ENCODE data around the gene ZNF311.

ZNF311 gene

DNA sequence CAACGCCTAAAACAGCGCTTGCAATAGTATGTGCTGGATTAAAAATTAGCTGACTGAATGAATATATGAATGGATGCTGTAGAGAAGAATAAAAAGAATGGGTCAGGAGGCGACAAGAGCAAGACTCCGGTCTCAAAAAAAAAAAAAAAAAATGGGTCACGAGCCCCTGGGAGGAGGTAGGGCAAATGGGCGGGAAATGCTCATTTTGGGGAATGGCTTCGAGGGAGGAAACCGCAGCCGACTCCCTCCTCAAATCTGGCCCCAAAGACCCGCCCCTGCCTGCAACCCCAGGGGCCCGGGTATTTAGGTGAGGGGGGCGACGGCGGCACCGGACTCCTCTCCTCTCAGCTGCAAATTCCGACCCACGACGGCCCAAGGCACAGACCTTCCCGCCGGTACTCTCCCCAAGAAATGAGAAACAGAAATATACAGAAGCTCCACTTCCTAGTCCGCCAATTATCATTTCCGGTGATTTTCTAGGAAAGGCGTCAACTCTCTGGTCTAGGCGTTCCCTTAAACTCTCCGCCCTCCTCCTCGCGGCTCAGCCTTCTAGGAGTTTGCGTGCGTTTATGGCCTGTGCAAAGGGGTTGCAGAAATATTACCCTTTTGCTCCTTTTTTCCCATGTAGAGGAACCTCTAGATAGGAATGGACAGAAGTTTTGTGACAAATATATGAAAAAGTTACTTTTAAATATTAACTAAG, at the start of gene ZNF311:
ZNF311 (minus strand) TSS at position 133 of the 703 bp plus-strand sequence. CDS start 1,361 bp downstream, outside the sequence.
- peak; percentile 78 for ATAC-seq

DNA sequence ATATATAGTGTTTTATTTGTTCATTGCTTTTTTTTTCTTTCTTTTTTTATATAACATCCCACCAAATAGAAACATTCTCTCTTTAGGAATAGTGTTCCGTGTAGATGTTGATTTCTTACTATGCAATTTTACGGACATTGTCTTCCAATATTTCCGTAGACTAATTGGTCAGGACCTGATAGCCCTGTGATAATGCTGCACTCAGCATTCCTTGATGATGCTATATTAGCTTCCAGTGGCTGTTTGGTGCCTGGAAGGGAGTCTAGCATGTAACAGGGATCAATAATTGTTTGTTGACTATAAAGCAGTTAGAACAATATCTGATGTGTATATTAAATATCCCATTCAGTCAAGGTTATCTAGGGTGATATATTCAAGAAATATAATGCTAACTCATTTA, 46.6 kb upstream of the ZNF311 start:
- no peak for ATAC-seq

DNA sequence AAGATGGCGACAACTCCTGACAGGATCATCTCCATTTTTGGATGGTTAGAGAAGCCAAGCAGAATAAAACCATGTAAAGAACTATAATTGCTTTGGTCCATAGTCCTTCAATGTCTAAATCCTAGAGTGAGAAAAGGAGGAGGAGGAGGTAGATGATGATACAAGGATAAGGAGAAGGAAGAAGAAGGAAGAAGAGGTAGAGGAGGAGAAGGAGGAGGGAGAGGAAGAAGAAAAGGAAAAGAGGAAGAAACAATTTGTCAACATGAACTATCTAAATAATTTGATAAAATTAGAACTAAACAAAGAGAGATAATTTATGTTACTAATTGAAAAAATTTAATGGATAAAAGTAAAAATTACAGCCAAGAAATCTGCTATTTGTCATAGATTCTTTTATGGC, 40.0 kb upstream of the ZNF311 start, which contains the start of gene OR2W1:
OR2W1 (minus strand) TSS at position 101 of the 400 bp plus-strand sequence; CDS start at position 101, 0 bp downstream.
- no peak for ATAC-seq

DNA sequence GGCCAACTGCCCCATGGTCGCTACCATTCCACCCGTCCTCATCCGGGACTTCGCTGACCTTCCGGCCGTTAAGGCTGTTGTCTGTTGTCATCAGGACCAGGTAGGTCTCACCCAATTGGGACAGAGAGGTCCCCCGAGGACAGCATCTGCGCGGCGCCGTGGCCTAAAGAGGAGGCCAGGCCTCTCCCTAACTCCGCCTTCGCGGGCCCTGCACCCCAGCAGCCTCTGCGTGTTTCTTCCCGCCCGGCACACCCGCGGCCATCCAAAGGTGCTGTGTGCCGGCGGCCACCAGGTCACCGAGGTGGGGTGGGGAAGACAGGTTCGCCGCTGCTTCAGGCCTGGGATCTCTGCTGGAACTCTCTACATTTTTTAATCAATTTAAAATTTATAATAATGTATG, 30.8 kb upstream of the ZNF311 start:
- no peak for ATAC-seq

DNA sequence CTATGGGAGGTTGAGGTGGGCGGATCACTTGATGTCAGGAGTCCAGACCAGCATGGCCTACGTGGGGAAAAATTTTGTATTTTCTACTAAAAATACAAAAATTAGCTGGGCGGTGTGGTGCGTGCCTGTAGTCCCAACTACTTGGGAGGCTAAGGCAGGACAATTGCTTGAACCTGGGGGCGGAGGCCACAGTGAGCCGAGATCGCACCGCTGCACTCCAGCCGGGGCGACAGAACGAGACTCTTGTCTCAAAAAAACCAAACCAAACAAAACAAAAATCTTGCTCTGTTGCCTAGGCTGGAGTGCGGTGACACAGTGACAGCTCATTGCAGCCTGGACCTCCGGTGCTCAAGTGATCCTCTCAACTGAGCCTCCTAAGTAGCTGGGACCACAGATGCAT, 23.7 kb upstream of the ZNF311 start:
- no peak for ATAC-seq

DNA sequence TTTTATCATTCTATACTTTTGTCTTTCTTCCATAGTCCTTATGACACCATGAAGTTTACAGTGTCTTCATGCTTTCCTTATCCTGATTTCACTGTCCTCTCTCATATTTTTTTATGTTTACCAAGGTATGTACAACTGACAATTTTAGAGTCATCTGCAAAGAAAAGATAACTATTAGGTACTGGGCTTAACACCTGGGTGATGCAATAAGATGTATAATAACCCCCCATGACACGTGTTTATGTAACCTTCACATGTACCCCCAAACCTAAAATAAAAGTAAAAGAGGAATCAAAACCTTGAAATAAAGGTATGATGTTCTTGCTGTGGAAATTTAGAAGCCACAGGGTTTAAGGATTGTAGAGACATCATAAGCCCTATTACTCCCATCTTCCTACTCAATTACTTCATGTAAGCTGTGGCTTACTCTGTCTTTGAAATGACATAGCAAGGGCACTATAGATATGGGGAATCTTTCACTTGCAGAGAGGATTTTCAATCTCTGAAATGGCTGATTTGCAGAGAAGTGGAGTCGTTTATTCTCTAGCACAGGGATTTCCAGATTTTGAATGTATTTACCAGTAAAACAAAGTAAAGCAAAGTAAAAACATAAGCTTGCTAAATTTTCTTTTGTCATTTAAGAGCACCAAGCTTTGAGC, 20.9 kb upstream of the ZNF311 start:
- ATAC-seq, result no peak

DNA sequence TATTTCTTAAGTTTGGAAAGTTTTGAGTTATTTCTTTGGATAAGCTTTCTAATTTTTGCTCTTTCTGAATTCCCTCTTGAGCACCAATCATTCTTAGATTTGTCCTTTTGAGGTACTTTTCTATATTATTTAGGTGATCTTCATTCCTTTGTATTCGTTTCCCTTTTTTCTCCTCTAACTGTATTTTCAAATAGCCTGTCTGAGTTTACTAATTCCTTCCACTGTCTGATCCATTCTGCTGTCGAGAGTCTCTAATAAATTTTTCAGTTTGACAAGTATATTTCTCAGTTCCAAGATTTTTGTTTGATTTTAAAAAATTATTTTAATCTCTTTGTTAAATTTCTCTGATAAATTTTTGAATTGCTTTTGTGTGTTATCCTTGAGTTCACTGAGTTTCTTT, 16.3 kb upstream of the ZNF311 start:
- no peak for ATAC-seq

DNA sequence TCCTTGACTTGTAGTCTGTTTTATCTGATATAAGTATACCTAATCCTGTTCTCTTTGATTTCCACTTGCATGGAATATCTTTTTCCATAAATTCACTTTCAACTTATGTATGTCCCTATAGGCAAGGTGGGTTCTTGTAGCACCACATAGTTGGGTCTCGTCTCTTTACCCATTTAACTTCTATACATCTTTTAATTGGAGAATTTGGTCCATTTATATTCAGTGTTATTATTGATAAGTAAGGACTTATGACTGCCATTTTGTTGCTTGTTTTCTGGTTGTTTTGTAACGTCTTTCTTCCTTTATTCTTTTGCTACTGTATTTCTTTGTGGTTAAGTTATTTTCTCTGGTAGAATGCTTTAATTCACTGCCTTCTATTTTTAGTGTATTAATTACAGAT, 14.5 kb upstream of the ZNF311 start:
- ATAC-seq, result no peak

DNA sequence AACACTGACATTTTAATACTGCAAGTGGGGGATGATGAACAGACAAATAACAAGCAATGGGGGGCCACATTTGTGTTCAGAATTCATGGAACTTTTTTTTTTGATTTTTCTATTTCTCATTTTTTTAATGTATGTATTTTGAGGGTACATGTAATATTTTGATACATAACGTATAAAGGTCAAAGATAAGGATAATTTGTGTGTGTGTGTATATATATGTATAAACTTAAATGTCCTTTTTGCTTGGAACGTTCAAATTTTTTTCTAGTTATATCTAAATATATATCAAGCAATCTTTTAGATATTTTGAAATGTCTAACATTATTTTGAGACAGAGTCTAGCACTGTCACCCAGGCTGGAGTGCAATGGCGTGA, 12.3 kb upstream of the ZNF311 start:
- no peak for ATAC-seq

DNA sequence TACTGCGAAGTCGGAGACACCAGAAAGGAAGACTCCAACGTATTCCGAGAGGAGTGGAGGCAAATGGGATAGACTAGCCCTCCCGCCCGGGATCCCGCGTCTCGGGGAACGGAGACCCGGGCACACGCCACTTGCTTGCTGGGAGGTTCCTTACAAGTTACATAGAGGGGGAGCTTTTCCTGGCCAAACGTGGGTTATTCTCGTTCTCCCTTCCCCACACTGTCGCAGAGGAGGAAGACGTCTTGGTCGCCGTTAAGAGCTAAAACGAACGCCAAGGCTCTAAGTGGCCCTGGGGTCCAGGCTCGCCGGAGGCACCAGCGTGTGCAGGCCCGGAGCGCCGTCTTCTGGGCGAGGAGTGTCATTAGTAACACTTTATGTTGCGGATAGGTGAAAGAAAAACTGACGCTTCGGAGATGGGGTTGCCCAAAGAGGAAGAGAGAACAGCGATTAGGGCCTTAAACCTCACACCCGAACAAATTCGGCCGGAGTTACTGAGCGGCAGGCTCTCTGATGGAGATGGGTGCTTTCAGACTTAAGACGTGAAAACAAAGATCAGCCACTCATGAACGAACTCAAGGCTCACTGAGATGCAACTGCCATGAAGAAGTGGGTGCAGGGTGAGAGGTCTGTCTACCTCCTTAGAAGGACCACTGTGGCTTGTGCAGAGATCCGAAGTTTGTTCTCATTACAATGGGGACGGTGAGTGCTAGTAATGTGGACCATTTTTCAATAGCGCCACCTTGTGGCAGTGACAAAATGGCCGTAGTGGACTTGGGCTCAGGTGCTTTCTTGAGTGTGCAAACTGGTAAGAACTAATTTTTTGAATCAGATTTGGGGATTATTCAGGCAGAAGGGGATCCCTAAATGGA, 11.7 kb upstream of the ZNF311 start:
- ATAC-seq, result peak; percentile 85 to 87

DNA sequence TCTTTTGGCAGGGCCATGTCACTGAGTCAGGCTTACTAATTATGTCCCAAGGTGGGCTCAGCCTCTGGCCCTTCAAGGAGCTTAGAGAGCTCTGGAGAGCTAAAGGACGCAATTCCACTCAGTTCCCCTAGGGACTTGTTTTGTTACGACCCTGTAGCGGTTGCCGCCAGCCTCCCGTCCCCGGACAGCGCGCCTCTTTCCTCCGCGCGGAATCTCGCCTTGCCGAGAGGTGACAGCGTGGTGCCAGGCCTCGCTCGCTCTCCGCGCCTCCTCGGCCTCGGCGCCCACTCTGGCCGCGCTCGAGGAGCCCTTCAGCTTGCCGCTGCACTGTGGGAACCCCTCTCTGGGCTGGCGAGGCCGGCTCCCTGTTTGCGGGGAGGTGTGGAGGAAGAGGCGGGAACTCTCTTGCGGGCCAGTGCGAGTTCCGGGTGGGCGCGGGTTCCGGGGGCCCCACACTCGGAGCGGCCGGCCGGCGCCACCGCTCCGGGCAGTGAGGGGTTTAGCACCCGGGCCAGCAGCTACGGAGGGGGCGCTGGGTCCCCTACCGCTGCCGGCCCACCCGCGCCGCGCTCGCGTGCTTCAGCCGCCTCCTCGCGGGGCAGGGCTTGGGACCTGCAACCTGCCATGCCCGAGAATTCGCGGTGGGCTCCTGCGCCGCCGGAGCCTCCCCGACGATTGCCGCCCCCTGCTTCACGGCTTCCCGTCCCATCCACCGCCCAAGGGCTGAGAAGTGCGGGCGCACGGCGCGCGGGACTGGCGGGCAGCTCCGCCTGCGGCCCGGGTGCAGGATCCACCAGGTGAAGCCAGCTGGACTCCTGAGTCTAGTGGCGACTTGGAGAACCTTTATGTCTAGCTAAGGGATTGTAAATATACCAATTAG, 9.9 kb upstream of the ZNF311 start:
- no peak for ATAC-seq

DNA sequence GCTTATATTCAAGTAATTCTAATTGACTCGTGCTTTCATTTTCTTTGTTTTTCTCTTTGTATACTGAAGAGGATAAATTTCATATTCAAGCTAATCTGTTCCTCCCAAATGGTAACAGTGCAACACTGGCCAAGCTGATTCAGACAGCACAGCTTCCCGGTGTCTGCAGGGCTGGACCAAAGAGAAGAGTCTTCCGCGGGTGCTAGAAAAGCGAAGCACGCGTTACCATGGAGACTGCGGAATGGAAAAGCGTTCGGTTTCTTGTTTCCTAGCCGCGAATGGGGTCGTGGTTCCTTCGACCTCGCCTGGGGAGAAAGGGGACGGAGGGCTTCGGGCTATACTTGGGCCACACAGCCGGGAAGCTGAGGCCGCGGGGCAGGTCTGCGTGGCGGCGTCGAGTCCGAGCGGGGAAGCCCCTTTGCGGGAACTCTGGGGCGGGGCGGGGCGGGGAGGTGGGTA, 6.2 kb upstream of the ZNF311 start:
- peak in 1 of 2 donors; percentile 20 for ATAC-seq

DNA sequence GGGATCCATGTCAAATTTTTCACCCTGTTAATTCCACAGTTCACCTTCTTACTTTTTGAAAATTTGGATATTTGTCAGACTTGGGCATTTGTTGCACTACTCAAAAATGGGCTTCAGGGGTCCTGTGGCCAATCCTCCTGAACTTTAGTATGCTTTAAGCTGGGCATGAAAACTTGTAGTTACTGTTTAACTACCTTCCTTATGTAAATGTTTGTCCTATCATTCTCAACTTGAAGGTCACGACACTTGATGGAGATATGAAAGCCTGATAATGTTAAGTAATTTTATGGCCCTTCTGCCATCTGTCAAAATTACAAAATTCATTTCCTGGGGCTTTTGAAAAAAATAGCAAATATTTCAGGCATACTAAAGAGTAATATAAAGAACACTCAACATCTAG, 4.2 kb upstream of the ZNF311 start:
- ATAC-seq, result no peak

DNA sequence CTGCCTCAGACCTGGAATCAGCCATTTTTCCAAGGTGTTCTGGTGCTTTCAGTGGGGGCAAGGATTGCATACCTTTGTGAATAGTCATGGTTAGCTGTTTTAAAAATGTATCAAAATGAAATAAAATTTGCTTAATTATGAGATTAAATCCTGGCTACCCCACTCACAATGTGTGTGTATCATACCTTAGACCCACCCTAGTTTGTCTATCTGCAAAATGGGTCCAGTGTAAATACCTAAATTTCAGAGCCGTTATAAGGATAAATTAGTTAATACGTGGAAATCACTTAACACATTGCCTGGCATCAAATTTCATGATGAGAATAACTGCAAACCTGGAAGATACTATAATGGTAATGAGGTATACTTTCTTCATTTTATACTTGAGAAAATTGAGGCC, 3.0 kb upstream of the ZNF311 start:
- ATAC-seq, result no peak

DNA sequence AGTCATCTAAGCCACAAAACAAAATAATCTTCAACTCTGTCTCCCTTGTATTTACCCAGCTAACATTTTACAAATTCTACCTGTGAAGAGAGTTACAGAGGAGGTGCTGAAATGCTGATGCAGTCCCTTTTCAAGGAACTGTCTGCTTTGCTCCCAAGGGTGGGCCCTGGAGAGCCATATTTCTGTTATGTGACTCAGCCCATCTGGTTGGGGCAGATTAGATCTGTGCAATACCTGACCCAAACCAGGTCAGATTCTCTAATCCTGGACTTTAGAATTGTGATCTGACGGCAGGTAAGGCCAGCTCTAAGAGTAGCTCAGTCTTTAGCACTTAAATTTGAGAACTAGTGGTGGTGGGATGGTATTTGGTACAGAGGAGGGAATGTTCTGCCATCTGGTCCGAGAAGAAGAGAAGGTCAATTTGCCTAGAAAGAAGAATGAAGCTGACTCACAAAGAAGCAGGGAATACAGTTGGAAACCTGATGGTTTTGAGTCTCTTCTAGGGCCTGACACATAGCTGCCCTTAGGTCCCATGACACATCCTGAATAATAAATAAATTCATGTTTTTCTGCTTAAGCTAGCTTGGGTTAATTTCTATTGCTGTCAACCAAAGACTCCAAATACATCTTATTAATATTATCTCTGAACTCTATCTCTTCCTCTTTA, 8.1 kb downstream of the ZNF311 start:
- ATAC-seq, result no peak

DNA sequence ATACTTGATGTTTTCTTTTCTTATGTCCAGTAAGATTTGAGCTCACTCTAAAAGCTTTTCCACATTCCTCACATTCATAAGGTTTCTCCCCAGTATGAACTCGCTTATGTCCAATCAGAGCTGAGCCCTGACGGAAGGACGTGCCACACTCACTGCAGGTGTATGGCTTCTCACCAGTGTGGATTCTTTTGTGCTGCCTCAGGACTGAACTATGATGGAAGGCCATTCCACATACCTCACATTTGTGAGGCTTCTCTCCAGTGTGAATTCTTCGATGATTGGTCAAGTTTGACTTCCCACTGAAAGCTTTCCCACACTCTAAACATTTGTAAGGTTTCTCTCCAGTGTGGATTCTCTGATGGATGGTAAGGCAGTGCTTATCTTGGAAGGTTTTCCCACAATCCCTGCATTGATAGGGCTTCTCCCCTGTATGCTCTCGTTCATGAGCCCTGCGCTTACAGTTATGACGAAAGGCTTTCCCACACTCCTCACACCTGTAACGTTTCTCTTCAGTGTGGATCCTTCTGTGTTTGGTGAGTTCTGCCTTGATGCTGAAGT, 9.9 kb downstream of the ZNF311 start:
- ATAC-seq, result no peak

DNA sequence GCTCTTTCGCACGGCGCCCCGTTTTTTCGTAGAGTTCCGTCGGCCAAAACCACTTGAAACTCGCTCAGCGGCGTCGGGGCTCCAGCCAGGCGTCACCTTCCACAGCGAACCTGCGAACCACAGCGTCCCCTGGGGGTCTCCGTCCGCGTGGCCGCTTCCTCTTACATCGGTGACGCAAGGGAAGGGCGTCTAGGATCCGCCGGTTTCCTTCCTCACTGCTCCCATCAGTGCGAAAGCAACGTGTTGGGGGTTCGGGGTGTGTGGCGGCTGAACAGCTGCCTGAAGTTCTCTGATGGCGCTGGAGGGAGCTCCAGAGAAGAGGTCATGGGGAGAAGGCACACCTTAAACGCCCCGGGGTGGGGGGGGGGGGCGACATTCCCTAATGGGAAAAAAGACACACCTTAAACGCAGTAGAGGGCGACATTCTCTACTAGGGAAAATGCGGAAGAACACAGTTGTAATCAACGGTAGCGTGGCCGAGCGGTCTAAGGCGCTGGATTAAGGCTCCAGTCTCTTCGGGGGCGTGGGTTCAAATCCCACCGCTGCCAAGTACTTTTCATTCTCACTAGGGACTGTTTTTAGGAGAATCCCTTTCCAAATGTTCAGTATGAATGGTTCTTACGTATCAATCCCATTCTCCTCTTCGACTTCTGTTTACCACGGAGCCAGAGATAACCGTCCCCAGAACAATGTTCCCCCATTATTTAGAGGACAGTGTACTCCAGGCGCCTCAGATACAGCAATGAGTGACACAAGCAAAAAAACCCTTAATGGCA, 16.4 kb downstream of the ZNF311 start:
- ATAC-seq, result peak; percentile 46 to 78

DNA sequence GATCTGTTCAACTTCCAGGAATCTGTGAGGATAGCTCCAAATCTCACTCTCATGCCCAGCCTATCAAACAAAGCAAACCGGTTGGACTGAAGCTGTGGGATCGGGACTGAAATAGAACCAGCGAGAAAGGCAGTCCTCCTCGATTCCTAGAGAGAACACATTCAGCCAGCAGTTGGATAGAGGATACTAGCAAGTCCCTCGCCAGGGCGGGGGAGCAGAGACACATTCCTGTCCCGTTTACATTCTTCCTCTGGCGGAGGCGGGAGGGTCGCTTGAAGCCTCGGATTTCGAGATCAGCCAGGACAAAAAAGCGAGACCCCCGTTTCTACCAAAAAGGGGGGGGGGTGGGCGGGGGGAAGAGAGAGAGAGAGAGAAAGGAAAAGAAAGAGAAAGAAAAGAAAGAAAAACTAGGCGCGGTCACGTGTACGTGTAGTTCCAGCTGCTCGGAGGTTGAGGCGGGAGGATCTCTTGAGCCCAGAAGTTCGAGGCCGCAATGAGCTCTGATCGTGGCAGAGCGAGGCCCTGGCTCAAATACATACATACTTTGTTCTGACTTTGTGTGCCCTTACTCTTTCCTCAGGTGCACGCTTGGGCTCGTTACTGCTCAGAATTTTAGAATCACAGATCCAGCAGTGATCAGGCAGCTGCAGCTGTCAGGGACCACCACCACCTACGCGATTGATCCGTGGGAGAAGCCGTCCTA, 19.5 kb downstream of the ZNF311 start:
- no peak for ATAC-seq

DNA sequence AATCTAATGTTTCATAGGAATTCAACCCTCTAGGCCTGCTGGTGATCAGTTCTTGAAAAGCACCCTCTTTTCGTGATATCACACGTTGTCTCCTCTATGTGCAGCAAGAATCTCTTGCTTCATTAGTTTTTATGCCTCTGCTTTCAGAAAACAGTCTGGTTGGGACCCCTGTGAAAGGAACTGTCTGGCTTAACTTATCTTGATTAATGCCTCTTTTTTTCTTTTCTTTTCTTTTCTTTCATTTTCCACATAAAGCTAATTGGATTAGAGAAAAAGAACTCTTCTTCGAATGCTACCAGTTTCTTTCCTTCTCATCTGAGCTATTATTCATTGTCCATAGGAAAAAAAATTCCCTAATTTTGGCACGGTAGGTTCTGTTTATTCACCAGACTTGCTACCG, 21.3 kb downstream of the ZNF311 start:
- ATAC-seq, result no peak

Data from activated CD4-positive, CD25-positive, alpha-beta regulatory T cell treated with anti-CD3 and anti-CD28 coated beads, Interleukin-2, amount 50 U/mL, for 24 hours (primary cell).